Gastrocnemius medialis (tissue), 4 donors: ENCODE results near the gene ZNF668. TPM values are rescaled to one million over a fixed set of nuclear protein-coding genes. Genes with fewer than 3 reads are reported as not detected.
A peak's percentile ranks its signal among the peaks of the same experiment; 100 is the strongest.

ENCODE experiments used
- ATAC-seq, 2 donors: fragments of 150-250 bp; one replicate each; pipeline ENCODE4 v1.9.1; 2016
- DNase-seq, 2 donors: peaks; one replicate each; pipeline ENCODE4 v3.0.0-alpha.2; 2019
- H3K27ac ChIP-seq, 4 donors: fragments of 200-600 bp; sonication (generic); 1 replicate in 1 of 4; 2 replicates in 3 of 4; pipeline ENCODE4 v1.5.1; 2016 to 2018; ENCODE audit warnings: mild to moderate bottlenecking in 2 of 4, moderate library complexity in 1 of 4
- H3K27me3 ChIP-seq, 3 donors: fragments of 200-600 bp; sonication (generic) in 2 of 3; 1 replicate in 1 of 3; 2 replicates in 2 of 3; pipeline versions ENCODE4 v1.5.1 to v1.6.0; 2016 to 2019; ENCODE audit warnings: mild to moderate bottlenecking in 1 of 3, moderate library complexity in 1 of 3
- H3K36me3 ChIP-seq, 2 donors: fragments of 200-600 bp; sonication (generic) in 1 of 2; one replicate each; pipeline ENCODE4 v1.5.1; 2017 to 2018
- H3K4me1 ChIP-seq, 2 donors: fragments of 200-600 bp; sonication (generic) in 1 of 2; one replicate each; pipeline ENCODE4 v1.5.1; 2016 to 2017; ENCODE audit warnings: mild to moderate bottlenecking in 2 of 2
- H3K4me3 ChIP-seq, 4 donors: fragments of 200-600 bp; sonication (generic) in 3 of 4; 1 replicate in 1 of 4; 2 replicates in 3 of 4; pipeline ENCODE4 v1.5.1; 2016 to 2019; ENCODE audit warnings: mild to moderate bottlenecking in 2 of 4
- H3K9me3 ChIP-seq, 3 donors: fragments of 200-600 bp; sonication (generic) in 2 of 3; 1 replicate in 1 of 3; 2 replicates in 2 of 3; pipeline ENCODE4 v1.5.1; 2016 to 2019
- CTCF ChIP-seq, 5 experiments: fragments of 450-650 bp in 3 of 5; fragments of 200-600 bp in 2 of 5; sonication (generic) in 2 of 5; IDR thresholded peaks in 4 of 5; conservative IDR thresholded peaks in 1 of 5; 1 replicate in 4 of 5; 2 replicates in 1 of 5; pipeline ENCODE4 v1.5.1; 2016 to 2019; ENCODE audit warnings: antibody characterized with exemption in 5 of 5, mild to moderate bottlenecking in 3 of 5, moderate library complexity in 3 of 5
- POLR2A ChIP-seq, 2 donors: fragments of 450-650 bp; IDR thresholded peaks; one replicate each; pipeline ENCODE4 v1.6.1; 2017; ENCODE audit warnings: antibody characterized with exemption in 2 of 2, mild to moderate bottlenecking in 2 of 2, moderate library complexity in 2 of 2
- in situ Hi-C, 4 donors: fragments of 200-750 bp; cut with MboI; loops; one replicate each; pipeline versions ENCODE4 v1.15.0 to v1.8.0; 2017; ENCODE audit warnings: low sequenced_read_pairs in 4 of 4
- intact Hi-C: fragments of 100-400 bp; cut with DNase I; formaldehyde crosslinking; loops from one replicate; pipeline ENCODE4 v1.15.1; 2023; ENCODE audit warnings: low total_unique reads
- total RNA-seq, 4 donors: library from RNA; depleted of rRNA; stranded (reverse); fragments of >200 nt; gene quantifications; one replicate each; pipeline versions ENCODE4 v1.1.0 to v1.2.3, GENCODE V29; 2016

ZNF668 gene
- total RNA-seq, 4 donors from 2014 or later, result 6.6 to 16.0 (median 11.0) TPM

GRCh38 chr16:31072540-31073141, 1.4 kb downstream of the ZNF668 start:
- Histone ChIP-seq H3K36me3 (peaks cover 0 to 16% of the 10 kb centered on the region in 2 donors), H3K27ac (peak overlapping the region; percentile 97 to 99 (median 99)), H3K9me3 (no peaks in the 10 kb centered on the region), H3K4me1 (peaks cover 24 to 30% of the 10 kb centered on the region in 2 donors), H3K4me3 (peak overlapping the region; percentile 95 to 100 (median 96)), H3K27me3 (no peaks in the 10 kb centered on the region)
- no peak for DNase-seq
- in situ Hi-C loops, result no loop called here
- no peak for ATAC-seq
- intact Hi-C loops, result loop anchor here (2.0 to 5.0 kb wide), 4 partner anchors 85 to 1075 kb away; partner anchors contain the start of genes FBRS, HIRIP3, HSD3B7 and INO80E
- no peak for TF ChIP-seq POLR2A (IDR thresholded peaks at IDR 0.05)
- TF ChIP-seq CTCF (IDR thresholded peaks at IDR 0.05 in 4 of 5, conservative IDR thresholded peaks at IDR 0.05 in 1 of 5), result no peak

GRCh38 chr16:31071861-31072260, 2.2 kb downstream of the ZNF668 start:
- Histone ChIP-seq H3K27ac (peak overlapping the region in 3 of 4 donors; percentile 97 to 99 (median 99)), H3K36me3 (peaks cover 0 to 8% of the 10 kb centered on the region in 2 donors), H3K4me3 (peak overlapping the region in 1 of 4 donors; percentile 96), H3K9me3 (no peaks in the 10 kb centered on the region), H3K4me1 (peaks cover 24 to 30% of the 10 kb centered on the region in 2 donors), H3K27me3 (no peaks in the 10 kb centered on the region)
- in situ Hi-C loops, result no loop called here
- TF ChIP-seq POLR2A (IDR thresholded peaks at IDR 0.05) (no peak), CTCF (IDR thresholded peaks at IDR 0.05 in 4 of 5, conservative IDR thresholded peaks at IDR 0.05 in 1 of 5) (no peak)
- no peak for DNase-seq
- no peak for ATAC-seq
- intact Hi-C loops, result loop anchor here (2.0 to 5.0 kb wide), 4 partner anchors 85 to 1075 kb away; partner anchors contain the start of genes FBRS, HIRIP3, HSD3B7 and INO80E

GRCh38 chr16:31067342-31067741, 6.7 kb downstream of the ZNF668 start:
- H3K27me3 ChIP-seq, result no peaks in the 10 kb centered on the region
- H3K27ac ChIP-seq, result no peak overlapping the region
- TF ChIP-seq CTCF (IDR thresholded peaks at IDR 0.05 in 4 of 5, conservative IDR thresholded peaks at IDR 0.05 in 1 of 5) (no peak), POLR2A (IDR thresholded peaks at IDR 0.05) (no peak)
- intact Hi-C loops (no loop called here), in situ Hi-C loops (no loop called here)
- peaks cover 10 to 24% of the 10 kb centered on the region in 2 donors for H3K4me1 ChIP-seq
- H3K4me3 ChIP-seq, result no peak overlapping the region
- H3K9me3 ChIP-seq, result no peaks in the 10 kb centered on the region
- no peak for DNase-seq
- H3K36me3 ChIP-seq, result peaks cover 0 to 9% of the 10 kb centered on the region in 2 donors
- ATAC-seq, result no peak

GRCh38 chr16:31064882-31065461, 9.1 kb downstream of the ZNF668 start:
- Histone ChIP-seq H3K27ac (peak overlapping the region; percentile 51 to 78 (median 57)), H3K27me3 (no peaks in the 10 kb centered on the region), H3K4me1 (peaks cover 3 to 11% of the 10 kb centered on the region in 2 donors), H3K36me3 (peaks cover 0 to 30% of the 10 kb centered on the region in 2 donors), H3K9me3 (no peaks in the 10 kb centered on the region), H3K4me3 (no peak overlapping the region)
- in situ Hi-C loops (no loop called here), intact Hi-C loops (no loop called here)
- DNase-seq, result peak; percentile 38 to 83
- TF ChIP-seq POLR2A (IDR thresholded peaks at IDR 0.05) (no peak), CTCF (IDR thresholded peaks at IDR 0.05 in 4 of 5, conservative IDR thresholded peaks at IDR 0.05 in 1 of 5) (no peak)
- peak; percentile 90 to 98 for ATAC-seq
